ENCODE results near the gene SMAD6.
"Not testable (repeated sequence)": the region's sequence is repeated elsewhere in the genome, so short reads cannot be mapped to it uniquely, and the experiment has no call there.

Gene SMAD6

DNA sequence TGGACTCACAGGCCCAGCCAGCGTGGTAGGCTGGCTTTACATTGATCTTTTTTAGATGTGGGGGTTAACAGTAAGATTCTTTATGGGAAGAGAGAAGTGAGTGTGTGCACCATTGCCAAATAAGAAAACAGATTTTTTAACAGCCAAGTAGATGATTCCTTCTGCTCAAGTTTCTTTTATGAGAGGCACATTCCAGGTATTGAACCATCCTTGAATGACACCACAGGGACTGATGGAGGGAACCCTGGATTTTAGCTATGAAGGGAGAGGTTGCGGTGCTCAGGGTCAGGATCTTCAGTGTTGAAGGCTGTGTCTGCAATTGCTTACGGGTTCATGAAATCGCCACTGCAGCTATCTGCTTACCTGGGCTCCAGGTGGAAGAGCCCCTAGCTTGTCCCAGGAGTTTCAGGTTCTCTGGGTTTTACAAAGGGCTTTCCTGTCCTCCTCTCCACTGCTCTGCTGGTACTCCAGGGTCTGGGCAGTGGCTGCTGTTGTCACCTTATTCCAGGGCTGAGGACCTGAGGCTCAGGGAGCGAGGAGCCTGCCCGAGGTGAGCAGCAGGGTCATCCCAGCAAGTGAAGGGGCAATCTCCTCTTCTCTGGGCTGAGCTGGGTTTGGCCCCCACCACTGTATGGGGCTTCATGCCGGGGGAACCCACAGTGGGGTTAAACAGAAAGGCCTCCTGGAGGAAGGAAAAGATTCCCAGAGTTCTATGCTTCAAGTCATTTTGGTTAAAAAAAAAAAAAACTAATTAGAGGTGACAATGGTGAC lies 53.4 kb downstream of the SMAD6 start:
- in situ Hi-C loops (cut with MboI; ENCODE audit: low sequenced_read_pairs) = no loop called here

DNA sequence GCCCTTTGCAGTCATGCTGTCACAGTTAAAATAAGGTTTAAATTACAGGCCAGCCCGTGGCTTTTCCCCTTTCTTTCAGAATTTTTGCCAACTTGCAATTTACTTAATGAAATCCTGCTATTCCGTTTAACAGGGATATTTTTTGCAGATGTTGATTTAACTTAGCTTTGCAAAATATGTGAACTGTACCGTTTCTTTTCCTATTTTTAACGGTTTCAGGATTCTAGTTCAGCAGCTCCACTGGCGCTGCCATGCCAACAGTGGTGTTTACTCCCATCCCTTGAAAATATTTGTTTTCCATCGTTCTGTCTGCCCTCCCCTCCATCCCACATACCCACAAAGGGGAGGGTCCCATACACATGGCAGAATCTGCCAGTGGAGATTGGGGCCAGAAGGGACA lies 54.3 kb downstream of the SMAD6 start:
- in situ Hi-C loops (cut with MboI; ENCODE audit: low sequenced_read_pairs) = no loop called here

DNA sequence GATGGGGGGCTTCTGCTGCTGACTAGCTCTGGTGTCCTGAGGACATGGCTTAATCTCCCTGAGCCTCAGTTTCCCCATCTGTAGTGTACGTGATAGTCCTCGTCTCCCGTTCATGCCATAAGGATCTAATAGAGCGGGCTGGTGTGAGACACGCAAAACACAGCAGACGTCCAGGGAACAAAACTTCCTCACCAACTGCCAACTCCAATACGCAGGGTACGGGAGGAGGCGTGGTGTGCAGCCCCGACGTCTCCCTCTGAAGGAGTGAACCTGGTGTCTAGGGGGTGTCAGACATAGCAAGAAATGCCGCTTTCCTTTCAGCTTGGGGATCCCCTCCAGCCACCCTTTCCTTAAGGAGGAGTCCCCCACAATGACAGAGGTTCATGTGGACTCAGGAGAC lies 55.0 kb downstream of the SMAD6 start:
- in situ Hi-C loops (cut with MboI; ENCODE audit: low sequenced_read_pairs) = no loop called here

DNA sequence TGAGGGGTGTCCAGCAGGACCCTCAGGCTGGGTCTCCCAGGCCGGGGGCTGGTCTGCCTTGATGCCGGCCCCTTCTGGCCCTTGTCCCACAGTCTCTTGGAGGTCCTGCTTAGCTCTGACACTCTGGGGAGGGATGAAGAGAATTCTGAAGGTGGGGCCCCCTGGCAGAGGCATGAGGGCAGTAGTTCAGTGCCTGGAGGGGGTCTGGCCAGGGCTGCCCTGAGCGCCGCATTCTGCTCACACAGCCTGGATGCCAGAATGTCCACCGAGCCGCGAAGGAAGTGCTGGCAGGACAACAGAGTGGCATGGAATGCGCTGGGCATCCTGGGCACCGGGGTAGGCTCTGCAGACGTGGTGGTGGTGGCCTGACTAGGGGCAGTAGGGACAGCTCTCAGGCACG lies 55.5 kb downstream of the SMAD6 start:
- in situ Hi-C loops (cut with MboI; ENCODE audit: low sequenced_read_pairs) = no loop called here

DNA sequence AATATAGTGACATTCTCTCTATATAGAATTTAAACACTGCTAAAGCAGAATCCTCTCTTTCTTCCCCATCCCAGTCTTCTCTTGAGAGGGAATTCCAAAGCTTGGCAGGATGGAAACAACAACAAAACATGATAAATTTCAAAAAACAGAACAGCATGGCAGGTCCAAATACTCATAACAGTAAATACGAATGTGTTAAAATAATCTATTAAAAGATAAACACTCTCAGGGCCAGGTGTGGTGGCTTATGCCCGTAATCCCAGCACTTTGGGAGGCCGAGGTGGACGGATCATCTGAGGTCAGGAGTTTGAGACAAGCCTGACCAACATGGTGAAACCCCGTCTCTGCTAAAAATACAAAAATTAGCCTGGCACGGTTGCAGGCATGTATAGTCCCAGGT lies 56.2 kb downstream of the SMAD6 start:
- in situ Hi-C loops (cut with MboI; ENCODE audit: low sequenced_read_pairs) = not testable (repeated sequence)

DNA sequence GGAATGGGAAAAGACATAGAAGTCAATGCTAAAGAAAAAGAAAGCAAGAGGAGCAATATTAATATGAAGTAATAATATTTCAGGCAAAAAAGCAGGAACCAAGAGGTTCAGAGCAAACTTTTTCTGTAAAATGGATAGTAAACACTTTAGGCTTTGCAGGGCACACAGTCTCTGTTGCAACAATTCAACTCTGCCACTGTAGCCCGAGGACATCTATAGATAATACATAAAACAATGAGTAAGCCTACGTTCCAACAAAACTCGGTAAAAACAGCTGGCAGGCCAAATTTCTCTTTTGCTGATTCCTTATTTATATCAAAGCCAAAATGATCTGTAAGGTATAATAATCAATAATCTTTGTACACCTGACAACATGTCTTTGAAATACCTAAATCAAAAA lies 56.8 kb downstream of the SMAD6 start:
- in situ Hi-C loops (cut with MboI; ENCODE audit: low sequenced_read_pairs) = no loop called here

DNA sequence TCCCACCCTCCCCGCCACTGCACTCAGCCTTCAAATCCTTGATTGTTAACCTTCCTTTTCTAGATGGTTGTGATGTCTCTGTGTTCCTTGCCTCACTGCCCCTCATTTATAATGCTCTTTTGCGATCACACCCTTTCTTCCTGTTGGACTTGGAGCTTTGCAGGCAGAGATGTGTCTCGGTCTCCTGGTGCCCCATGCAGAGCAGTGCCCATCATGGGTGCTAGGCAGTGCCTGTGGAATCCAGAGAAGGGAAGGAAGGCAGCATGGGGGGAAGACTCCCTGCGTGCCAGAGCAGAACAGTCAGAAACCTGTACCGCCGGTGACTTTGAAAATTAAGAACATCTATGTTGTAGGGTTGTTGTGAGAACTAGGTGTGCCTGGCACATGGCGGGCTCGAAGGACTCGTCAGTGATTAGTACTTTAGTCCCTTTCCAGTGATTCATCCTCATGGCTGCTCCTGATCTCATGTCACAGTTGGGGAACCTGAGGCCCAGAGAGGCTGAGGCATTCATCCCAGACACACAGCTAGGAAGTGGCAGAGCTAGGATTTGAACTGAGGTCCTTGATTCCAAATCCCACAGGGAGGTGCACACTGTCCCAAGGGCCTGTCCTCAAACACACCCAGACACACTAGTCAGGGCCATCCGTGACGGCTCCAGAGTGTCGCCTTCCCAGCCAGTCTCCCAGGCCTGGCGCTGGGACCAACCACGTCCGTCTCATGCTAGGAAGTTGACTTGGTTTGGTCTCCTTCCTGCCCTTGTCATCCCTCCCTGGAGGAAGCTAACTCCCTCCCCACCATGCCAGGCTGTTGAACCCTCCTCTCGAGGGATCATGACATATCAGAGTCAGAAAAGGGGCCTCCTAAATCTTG lies 58.3 kb downstream of the SMAD6 start:
- in situ Hi-C loops (cut with MboI; ENCODE audit: low sequenced_read_pairs) = no loop called here

DNA sequence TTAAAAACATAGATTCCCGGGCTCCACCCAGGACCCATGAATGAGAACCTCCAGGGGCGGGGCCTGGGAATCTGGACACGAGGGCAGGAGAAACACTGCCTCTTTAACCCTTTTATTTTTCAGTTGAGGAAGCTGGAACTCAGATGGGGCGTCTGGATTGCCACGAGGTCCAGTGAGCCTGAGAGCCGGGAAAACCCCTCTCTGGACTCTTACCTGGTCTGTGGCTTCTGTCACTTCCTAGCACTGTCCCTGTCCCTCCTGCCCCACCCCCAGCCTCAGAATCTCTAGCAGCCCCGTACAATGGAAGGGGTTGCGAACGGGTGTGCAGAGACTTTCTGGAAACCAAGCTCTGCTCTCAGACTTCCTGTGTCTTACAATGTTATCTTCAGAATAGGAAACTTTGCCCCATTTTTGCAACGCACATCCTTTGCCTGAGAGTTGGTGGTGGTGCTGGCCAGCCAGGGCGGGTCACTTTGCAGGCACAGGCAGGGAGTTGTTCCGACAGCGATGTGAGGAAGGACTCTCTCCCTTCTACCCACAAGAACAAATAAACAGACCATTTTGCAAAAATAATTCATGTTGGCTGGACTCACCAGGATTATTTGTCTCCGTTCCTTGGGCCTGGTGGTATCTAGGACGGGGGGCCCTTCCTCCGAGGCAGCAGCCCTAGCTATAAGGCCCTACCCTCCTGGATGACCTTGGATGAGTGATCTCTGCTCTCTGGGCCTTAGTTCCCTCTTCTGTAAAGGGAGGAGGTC lies 59.1 kb downstream of the SMAD6 start:
- in situ Hi-C loops (cut with MboI; ENCODE audit: low sequenced_read_pairs) = no loop called here

DNA sequence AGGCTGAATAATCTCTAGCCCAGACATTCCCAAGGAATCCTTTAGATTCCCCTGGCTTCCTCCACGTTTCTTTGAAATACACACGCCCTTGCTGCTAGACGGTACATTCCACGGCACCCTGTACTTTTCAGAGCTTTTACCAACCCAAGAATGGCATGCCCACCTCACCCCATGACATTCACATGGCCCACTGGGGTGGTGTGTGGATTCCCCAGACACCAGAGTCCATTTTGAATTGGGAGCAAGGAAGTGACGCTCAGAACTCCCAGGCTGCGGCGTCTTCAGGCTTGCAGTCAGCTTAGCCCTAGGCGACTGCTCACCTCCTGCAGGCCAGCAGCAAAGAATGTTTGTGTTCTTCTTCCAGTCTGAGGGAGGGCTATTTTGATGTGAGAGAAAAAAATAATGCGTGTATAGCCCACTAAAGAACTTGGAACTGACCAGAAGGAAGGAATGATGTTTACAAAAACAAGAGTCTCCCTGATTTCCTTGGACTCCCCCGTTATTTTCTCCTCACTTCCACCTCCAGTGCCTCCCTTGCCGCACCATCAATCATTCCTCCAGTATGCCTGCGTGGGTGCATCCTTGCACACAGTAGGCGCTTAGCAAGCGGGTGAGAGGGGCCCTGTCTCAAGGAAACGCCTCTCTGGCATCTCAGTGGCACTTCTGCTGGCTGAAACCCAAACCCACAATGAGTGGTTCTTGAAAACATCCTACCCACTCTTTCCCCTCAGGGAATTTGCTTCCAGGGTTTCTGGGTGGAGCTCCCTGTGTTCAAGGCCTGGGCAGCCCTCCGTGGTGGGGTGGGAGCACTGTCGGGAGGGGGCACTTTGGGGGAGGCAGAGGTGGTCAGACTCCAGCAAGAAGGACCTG lies 59.9 kb downstream of the SMAD6 start:
- in situ Hi-C loops (cut with MboI; ENCODE audit: low sequenced_read_pairs) = no loop called here

DNA sequence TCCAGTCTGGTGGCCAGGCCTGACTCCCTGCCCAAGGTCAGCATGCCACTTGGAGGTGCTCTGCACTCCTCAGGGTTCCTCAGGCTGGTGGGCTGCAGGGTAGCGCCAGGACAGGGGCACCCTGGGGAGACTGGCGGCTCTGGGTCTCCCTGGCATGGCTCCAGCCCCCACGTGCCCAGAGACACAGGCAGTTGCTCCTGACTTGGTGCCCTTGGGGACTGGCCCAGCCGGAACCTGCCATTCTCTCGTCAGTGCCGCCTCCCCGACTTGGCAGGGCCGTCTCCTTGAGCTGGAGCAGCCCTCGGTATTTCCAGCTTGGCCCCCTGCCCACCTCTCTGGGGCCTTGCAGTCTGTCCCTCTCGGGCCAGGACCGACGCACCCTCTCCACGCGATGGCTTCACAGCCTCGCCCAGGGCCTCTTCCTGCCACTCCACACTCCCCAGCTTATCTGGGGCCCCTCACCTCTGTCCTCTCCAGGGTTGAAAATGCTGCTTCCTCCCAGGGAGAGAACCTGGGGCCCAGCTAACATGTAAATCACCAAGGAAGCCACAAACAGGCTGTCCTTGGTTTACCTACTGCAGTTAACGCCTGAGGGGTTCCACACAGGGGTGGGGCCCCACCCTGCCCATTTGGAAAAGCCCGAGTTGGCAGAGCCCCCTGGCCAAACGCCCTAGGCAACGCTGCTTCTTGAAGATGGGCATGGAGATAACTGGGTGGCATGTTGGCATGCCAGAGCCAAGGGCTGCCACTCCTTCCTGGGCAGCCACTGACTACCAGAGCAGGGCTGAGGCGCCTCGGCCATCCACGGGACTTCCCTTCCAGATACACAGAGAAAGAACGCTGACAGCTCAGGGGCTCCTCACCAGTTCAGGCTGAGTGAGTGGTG lies 61.4 kb downstream of the SMAD6 start:
- in situ Hi-C loops (cut with MboI; ENCODE audit: low sequenced_read_pairs) = no loop called here

DNA sequence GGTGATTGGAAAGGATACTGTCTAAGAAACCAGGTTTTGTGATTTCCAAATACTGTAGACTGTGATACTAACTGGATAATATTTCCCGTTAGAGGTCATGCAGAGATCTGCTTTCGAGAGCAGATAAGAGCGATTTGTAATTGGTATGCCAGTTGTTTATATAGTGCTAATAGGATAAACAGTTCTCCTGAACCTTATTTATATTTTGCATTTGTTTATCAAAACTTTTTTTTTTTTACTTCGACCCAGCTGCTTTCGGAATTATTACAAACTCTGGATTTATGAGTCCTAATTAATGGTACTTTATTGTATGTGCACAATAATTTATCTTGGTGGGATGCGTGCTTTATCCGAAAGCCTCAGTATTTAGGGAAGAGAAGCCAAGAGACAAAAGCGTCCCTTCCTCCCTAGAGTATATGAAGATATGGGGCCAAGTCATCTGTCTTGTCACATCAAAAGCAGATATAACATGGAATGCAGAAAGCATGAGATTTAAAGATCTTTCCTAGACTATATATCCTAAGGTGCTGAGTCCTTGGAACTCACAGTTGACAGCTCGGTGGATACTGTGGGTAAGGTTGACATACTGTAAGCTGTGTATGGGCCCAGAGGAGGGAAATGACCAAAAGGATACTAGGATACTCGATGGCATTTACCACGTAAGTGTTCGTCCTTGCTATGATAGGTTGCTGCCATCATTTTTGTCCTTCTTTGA lies 62.2 kb downstream of the SMAD6 start:
- in situ Hi-C loops (cut with MboI; ENCODE audit: low sequenced_read_pairs) = no loop called here

DNA sequence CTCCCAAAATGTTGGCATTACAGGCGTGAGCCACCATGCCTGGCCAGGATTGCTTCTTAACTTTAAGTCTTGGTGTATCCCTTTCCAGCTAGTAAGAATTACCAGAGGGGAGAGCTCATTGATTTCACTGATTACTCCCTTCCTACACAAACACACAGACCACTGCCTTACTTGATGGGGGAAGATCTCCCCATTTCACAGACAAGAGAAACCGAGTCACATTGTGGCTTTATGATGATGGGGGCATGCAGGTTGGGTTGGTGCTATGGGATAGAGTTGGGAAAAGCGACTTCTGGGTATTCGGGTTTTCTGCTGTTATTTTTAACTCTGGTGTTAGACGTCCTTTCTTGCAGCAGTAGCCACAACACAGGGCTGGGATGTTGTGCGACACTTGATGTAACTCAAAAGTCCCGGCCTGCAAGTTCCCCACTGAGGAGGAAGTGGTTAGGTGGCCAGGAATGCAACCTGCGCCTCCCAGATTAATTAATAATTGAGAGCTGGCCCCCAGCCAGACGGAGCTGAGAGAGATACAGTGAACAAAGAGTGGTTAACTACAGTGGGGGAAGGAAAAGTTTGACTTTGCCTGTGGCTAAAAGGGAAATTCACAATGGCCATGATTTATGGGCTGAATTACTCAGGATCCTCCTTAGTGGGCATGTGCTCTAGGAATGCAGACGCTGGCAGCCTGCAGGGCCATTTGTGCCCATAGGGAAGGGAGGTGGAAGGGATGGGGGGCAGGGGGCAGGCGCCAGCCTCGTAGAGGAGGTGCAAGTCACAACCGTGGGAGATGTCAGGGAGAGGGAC lies 63.6 kb downstream of the SMAD6 start:
- in situ Hi-C loops (cut with MboI; ENCODE audit: low sequenced_read_pairs) = no loop called here

DNA sequence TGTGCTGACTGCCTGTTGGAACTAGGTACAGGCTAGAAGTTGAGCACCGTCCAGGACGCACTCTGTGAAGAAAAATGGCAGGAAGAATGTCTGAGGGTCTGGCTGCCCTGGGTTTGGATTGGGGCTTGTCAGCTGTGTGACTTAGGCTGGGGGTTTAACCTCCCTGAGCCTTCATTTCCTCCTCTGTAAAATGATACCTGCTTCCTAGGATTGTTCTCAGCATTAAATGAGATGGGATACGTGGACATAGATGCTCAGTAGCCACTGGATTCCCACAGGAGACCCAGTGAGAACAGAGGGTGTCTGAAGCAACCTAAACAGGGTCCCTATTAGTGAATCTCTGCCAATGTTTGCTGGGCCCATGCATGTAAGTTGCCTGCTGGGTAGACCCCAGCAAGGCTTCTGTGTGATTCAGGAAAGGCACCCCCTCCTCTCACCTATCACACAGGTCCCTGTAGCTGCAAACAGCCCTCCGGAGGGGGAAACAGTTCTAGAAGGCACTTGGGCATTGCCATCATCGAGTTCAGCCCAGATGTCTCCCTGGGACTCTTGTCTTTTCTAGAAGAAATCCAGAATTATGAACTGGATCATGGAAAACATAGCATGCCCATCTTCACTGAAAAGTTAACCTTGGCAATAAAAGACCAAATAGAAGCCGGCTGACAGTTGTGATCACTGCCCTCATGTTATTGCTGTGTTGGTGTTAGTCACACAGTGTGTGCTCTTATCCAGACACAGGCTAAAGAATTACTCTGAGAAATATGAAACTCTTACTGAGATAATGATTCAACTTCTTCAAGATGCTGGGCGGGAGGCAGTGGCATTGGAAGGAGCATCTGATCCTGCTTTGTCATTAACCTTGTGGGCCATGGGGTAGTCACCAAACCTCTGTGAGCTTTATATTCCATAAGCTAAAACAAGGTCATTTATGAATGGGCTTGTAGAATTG lies 64.5 kb downstream of the SMAD6 start:
- in situ Hi-C loops (cut with MboI; ENCODE audit: low sequenced_read_pairs) = no loop called here

DNA sequence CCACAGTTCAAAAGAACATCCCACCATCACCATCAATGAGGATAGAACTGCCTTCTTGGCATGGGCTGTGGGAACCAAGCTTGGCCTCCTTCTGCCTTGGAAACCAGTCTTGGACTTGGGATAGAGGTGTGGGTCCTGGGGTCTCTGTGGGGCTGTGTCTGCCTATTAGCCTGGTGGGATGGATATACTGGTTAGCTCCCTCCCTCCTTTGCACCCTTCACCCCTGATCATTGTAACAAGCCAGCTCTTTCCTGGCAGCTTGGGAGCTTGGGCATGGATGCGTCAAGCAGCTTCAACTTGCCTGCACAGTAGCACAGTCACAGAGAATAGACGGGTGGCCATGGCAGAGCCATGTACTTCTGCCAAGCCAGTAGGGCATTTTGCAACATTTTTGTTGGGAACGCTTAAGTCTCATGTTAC lies 65.2 kb downstream of the SMAD6 start:
- in situ Hi-C loops (cut with MboI; ENCODE audit: low sequenced_read_pairs) = no loop called here

DNA sequence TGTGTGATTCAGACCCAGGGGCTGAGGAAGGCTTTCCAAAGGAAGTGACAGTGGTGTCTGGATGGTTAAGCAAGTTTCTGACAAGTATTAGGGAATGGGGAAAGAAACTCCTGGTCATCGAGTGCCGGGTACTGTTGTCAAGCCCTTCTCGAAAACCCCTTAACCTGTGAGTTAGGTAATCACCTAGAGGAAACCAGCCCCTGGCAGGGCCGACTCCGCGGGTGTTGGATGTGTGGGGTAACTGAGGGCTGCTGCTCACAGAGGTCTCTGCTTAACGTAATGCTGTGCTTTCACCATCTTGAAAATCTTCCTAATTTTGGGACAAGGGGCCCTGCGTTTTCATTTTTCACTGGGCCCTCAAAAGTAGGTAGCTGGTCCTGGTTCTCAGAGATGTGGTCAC lies 67.0 kb downstream of the SMAD6 start:
- in situ Hi-C loops (cut with MboI; ENCODE audit: low sequenced_read_pairs) = no loop called here

DNA sequence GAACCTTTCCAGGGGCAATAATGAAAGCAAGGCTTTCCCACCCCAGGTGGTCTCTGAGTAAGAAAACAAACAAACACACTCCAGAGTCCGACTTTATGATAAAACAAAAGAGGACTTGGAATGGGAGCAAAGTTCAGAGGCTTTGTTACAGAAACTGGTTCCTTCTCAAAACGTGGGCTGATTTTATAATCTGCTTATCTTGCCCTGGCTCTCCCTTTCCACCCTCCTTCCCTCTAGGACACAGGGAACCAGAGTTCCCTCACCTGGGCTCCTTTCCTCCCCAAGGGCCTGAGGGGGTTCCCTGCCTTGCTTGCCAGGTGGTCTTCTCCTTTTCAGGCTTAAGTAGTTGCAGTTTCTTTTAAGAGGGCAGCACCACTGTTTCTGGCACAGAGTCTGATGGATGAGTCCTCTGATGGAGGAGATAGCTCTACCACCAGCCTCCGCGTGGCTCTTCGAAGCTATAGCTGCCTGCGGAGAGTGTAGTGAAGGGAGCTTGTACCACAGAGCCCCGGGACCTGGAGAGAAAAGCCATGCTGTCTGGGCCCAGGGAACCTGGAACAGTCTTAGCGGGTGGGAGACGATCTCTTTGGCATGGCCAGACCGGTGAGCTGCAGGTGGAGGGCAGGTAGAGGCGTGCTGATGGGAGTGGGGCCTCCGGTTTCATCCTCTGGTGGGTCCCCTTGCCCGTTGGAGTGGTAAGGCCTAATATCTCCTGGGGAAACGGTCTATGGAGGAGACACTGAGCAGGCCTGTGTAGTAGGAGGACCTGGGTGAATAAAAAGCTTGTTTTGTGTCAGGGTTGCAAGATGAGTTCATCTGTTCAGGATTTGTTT lies 68.7 kb downstream of the SMAD6 start:
- in situ Hi-C loops (cut with MboI; ENCODE audit: low sequenced_read_pairs) = no loop called here

All from HL-60/S4 (cell line).